Astrocyte (in vitro differentiated cells and primary cell): ENCODE results near the gene STK35.

ENCODE experiments used
- EZH2 ChIP-seq: IDR thresholded peaks from 2 replicates; pipeline ENCODE4 v1.6.1; 2012; ENCODE audit warnings: mild to moderate bottlenecking, low read length, inconsistent platforms; ENCODE audit not compliant: insufficient read depth
- TF ChIP-seq, protein P1 (sequence below): IDR thresholded peaks from 2 replicates; pipeline ENCODE4 v1.5.1; 2011; ENCODE audit warnings: low read depth, mild to moderate bottlenecking, inconsistent platforms, low read length, moderate library complexity; ENCODE audit not compliant: insufficient read depth

DNA sequence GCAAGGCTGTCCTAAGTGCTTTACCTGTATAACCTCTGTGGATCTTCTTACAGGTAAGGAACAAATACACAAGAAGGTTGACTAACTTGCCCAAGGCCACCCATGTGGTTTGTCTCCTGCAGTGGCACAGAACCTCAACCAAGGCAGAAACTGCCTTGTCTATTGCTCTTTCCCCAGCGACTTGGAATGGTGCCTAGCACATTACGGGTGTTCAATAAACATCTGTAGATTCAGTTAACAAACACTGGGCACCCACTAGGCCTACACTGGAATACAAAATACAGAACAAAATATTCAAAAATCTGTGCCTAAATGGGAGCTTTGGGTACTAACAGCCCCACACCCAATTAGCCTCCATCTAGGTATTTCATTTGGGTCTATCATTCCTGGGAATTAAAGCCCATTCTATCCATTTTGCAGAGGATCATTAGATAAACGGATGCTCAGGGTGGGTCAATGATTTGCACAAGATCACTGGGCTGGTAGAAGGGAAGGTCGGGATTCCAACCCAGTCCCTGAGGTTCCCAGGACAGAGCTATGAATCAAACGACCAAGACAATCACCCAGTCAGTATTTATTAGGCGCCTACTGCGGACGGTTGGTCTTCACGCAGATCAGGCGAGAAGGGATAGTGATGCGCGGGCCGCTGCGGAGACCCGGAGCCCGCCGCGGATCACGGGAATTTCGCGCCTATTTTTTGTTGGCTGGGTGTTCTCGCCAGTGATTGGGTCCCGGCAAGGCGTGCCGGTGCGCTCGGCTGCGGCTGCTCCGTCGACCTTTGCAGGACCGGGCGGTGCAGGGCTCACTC, at the start of gene STK35:
- TF ChIP-seq, protein P1, sequence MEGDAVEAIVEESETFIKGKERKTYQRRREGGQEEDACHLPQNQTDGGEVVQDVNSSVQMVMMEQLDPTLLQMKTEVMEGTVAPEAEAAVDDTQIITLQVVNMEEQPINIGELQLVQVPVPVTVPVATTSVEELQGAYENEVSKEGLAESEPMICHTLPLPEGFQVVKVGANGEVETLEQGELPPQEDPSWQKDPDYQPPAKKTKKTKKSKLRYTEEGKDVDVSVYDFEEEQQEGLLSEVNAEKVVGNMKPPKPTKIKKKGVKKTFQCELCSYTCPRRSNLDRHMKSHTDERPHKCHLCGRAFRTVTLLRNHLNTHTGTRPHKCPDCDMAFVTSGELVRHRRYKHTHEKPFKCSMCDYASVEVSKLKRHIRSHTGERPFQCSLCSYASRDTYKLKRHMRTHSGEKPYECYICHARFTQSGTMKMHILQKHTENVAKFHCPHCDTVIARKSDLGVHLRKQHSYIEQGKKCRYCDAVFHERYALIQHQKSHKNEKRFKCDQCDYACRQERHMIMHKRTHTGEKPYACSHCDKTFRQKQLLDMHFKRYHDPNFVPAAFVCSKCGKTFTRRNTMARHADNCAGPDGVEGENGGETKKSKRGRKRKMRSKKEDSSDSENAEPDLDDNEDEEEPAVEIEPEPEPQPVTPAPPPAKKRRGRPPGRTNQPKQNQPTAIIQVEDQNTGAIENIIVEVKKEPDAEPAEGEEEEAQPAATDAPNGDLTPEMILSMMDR: no peak
- no peak for TF ChIP-seq EZH2
